GM18868 (cell line): ENCODE results near the gene CDH4.

Experiments
- ATAC-seq: cut with Tn5 transposase; IDR thresholded peaks from one replicate; pipeline ENCODE4 v1.9.1; 2021; ENCODE audit warnings: mild to moderate bottlenecking, moderate library complexity; ENCODE audit not compliant: unreplicated experiment

Gene CDH4

DNA sequence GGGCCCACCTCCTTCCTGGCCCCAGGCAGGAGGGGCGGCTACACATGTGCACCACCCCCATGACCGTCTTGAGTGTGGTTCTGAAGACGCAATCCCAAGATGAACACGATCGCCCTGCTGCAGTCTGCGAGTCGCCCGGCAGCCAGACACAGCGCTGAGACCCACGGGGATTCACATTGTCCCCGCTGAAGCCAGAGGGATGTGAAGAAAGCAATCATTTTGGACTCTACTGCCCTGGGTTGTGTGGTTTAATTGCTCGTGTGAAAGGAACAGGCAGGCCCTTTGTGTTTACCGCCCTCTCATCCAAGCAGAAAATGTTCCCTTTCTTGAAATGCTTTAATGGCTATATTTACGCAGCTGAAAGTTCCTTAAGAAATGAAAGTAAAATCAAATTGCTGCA is 534.2 kb downstream of the CDH4 start:
- ATAC-seq = no peak

DNA sequence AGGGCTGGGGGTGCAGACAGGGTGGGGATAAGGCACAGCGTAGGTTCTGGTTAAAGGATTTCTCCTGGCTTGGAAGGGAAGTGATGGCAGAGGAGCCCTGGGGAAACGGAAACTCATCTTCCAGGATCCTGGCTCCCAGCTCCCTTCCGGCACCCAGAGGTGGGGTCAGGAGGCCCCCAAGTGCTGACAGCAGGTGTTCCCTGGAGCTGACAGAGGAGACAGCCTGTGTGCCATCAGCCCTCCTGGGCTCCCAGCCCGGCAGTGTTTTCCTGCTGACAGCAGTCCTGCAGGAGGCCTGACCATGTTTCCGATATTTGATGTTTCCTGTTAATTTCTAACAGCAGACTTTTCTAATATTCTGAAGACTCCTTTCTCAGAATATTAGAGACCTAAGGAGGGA is 536.3 kb downstream of the CDH4 start:
- no peak for ATAC-seq

GRCh38 chr20:61789329-61789728 is 537.3 kb downstream of the CDH4 start:
- ATAC-seq = no peak

GRCh38 chr20:61790116-61790827 is 538.2 kb downstream of the CDH4 start:
- ATAC-seq = no peak

DNA sequence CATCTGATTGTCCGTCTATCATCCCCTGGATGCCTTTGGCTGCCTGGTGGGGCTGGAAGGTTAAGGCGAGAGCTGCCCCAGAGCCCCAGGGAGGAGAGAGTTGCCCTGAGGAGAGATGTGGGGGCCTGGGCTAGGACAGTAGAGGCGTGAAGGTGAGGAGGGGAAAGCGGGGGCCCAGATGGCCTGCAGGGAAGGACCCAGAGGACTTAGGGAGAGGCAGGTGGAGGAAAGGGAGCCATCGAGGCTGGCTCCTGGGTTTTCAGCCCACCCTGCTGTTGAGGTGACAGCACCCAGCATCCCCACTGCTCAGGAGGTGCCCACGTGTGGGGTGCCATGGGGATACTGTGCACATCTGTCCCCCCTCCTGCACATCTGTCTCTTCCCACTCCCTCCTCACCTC is 539.9 kb downstream of the CDH4 start:
- ATAC-seq = no peak

DNA sequence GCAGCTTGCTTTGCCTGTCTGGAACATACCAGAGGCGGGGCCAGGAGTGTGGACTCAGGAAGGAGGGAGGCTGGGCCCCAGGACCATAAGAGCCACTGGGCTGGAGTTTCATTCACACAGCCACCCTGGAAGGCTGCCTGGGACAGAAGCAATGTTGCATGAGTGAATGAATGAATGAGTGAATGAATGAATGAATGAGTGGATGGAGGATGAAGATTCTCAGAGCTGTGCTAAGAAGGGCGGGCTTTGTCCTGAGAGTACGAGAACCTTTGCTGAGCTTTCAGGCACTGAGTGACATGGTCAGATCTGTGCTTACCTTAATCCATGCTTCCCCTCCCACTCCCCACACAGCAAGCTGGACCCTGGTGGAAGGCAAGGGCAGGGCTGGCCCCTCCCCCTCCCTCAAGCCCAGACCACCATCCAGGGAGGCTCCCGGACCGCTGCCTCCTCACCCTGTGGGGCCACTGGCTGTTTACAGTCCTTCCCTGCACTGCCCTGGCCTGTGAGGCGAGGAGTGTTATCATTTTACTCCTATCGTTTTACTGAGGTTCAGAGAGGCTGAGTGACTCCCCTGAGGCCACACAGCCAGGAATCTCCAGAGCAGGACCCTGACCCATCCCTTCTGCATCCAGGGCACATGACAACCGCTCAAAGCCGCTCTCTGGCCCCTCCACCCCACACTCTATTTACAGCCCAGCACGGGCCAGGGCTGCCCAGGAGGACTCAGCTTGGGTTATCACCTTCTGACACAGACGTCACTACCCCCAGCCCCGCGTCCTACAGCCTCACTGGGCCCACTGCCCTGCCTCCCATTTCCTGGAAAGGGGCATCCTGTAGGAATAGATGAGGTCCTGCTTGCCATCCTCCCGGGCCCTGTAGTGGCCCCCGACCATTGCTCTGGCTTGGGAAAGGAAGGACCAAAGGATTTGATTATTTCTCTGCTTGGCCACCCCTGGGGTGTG is 543.9 kb downstream of the CDH4 start:
- no peak for ATAC-seq

DNA sequence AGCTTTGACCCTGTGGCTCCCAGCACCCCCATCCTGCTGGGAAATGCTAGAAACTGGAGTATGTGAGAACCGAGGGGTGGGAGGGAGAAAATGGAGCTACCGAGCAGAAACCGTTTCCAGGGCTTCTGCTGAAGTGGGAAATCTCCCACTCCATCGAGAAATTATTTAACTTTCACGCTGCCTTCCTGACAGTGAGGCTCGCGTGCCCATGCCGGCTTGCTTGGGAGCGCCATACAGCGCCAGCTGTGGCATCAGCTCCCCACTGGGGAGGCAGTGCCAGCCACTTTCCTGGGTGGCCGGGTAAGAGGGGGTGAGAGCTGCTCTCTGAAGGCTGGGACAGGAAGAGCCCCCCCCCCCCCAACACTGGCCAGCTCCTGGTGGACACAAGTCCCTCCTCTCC is 544.7 kb downstream of the CDH4 start:
- no peak for ATAC-seq

- no peak for ATAC-seq
Measured at GRCh38 chr20:61797200-61797599, 545.1 kb downstream of the CDH4 start.

GRCh38 chr20:61797971-61798411 is 545.9 kb downstream of the CDH4 start:
- ATAC-seq = no peak

- ATAC-seq = no peak
Measured at GRCh38 chr20:61798632-61799031, 546.6 kb downstream of the CDH4 start.

DNA sequence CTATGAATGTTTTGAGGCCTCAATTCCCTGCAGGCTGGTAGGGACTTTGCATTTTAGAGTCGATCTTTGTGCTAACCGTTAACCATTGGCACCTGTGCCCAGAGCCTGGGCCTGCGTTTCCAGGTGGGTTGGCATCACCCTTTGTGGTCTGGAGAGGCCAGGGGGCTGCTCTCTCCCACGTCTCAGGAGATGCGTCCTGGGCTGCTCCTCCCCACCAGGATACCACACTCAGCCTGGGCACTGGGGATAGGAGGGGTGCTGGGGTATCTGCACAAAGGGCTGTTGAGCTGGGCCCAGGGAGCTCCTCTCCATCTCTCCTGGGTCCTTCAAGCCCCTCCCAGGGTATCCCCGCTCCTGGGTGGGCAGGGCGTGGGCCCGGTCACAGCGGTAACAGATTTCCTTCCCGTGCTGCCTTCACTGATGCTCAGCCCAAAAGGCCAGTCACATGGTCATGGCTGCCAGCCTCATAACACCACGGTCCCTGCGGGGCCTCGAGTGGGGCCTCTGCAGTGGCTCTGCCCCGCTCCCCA is 547.4 kb downstream of the CDH4 start:
- no peak for ATAC-seq

- ATAC-seq = no peak
Measured at GRCh38 chr20:61799928-61800327, 547.9 kb downstream of the CDH4 start.

DNA sequence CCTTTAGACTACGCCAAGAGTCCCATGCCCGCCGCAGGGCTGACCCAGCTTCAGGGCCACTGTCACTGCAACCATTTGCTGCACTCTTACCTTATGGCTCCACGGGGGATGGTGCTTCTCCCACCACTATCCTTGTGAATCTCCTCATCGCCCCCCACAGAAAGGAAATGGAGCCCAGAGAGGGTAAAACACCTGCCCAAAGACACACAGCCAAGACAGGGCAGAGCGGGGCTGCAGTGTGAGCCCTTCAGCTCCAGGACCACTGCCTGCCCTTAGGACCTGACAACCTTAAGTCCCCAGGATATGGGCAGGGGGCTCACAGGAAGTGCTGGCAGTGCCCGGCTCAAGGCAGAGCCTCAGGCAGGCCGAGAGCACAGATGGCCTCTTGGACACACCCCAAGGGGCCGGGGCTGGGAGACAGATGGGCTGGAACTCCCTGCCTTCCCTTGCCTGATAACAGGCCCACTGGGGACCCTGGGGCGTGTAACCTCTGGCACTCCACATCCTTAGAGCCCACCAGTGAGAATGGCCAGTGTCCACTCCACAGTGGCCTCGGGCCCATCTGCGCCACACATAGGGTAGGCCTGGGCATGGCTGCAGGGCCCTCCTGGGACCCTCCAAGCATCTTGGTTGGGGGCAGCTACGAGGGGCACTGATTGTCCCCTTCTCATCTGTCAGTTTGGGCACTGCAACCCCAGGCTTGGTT is 548.5 kb downstream of the CDH4 start:
- no peak for ATAC-seq

DNA sequence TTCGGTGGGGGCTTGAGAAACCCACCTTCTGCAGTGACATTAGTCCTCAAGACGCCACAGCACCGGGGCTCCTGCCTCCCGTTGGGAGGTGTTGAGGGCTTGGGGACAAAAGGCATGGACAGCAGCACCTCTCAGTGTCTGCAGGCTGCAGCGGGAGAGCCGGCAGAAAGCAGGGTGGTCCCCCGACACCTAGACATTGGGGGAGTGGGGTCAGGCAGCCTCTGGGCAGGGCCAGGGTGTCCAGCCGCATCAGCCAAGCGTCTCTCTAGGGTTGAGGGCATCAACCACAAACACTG is 549.0 kb downstream of the CDH4 start:
- no peak for ATAC-seq

DNA sequence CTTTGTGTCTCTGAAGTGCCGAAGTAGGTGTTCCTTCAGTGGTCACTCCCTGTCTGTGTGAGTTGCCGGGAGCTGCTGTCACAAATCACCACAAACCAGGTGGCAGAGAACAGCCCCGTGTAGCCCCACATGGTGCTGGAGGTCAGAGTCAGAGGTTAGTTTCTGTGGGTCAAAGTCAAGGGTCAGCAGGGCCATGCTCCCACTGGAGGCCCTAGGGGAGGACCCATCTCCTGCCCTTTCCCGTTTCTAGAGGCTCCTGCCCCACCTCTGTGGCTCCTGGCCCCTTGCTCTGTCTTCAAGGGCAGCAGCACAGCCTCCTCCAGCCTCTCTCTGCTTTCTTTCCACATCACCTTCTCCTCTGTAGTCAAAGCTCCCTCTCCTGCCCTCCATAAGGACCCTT is 549.4 kb downstream of the CDH4 start:
- no peak for ATAC-seq

- no peak for ATAC-seq
Measured at GRCh38 chr20:61801857-61802442, 549.9 kb downstream of the CDH4 start.

- no peak for ATAC-seq
Measured at GRCh38 chr20:61802721-61803311, 550.8 kb downstream of the CDH4 start.

DNA sequence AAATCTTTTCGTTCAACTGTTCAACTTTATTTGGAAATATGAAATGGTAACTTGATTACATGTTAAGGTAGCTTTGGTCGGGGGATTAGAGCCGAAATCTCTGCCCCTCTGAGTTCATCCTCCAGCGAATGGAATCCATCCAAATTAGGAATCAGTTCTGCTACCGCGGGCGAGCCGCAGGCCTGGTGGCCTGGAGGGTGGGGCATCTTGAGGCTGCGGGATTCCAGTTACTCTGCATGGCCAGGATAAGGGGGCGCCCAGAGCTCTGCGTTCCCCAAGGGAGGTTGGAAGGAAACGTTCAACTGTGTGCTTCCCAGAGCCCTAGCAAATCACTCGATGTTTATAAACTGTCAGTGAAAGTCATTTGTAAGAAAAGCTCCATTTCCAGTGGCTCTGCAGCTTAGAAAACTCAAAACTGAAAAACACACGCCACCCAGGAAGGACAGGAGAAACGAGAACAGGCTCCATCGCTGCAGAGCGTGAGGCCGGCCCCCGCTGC is 551.4 kb downstream of the CDH4 start:
- ATAC-seq = no peak

DNA sequence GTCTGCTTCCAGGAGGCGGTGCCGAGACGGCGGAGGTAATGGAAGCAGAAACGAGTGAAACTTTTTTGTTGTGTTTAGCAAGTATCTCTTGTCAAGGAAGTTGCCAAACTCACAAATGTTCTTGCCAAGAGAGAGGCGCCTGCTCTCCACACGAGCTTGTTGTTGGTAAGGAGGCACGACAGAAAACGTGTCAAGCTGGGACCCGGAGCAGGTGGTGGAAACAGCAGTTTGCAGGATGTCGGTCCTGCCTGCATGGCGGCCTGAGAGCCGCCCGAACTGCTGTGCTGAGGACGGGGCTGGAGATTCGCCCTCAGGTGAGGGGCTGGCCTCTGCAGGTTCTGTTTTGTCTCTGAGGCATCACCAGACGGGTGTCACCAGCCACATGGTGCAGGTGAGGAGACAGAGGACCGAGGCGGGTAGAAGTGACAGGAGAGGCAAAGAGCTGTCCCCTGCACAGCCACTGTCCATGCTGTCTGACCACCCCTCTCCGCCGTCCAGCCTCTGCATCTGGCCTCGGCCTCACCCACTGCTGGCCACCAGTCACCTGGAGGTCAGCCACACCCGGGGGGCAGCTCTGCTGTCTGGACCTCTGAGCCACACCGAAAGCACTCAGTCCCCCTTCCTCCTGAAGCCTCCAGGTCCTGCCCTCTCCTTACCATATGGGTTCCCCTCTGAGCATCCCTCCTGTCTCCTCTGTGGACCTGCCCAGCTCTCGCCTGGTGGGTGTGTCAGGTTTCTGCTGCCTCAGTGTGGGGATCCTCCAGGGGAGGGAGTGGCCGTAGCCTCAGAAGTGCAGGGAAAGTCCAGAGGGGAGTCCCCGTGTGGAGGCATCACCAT is 552.1 kb downstream of the CDH4 start:
- no peak for ATAC-seq
